ENCODE results near the gene SATB2.

Gene SATB2

DNA sequence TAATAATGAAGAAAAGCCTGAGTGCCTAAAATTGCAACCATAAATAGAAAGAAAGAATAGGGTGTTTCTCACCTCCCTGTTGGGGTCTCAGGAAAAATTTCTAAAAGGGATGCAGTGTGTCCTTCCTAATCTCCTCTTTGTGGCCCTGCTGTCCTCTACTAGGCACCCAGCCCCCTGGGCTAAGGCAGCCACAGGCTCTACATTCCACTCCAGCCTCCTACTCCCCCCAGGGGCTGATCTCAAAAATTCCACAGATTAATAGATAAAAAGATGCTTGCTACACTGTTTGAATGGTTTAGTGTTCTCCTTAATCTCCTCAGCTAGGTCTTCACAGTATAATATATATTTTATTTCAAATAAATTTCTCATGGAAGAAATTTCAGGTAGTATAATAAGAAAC lies 17.6 kb downstream of the SATB2 start:
- no peak for DNase-seq (ENCODE audit: low read depth in 2 of 2)

GRCh38 chr2:199439542-199439941 lies 18.2 kb downstream of the SATB2 start:
- TF ChIP-seq CTCF (IDR thresholded peaks at IDR 0.05; ENCODE audit: low read depth, low read length) = no peak
- no peak overlapping the region for H3K4me3 ChIP-seq (replicated peaks in 1 of 2; ENCODE audit: low read depth in 2 of 2, low read length in 2 of 2)
- DNase-seq (ENCODE audit: low read depth in 2 of 2) = no peak

More for the DNA sequence above, 17.6 kb downstream of the SATB2 start:
- H3K4me3 ChIP-seq (replicated peaks in 1 of 2; ENCODE audit: low read depth in 2 of 2, low read length in 2 of 2) = no peak overlapping the region
- TF ChIP-seq CTCF (IDR thresholded peaks at IDR 0.05; ENCODE audit: low read depth, low read length) = no peak

- no peak overlapping the region for H3K4me3 ChIP-seq (replicated peaks in 1 of 2; ENCODE audit: low read depth in 2 of 2, low read length in 2 of 2)
- no peak for TF ChIP-seq CTCF (IDR thresholded peaks at IDR 0.05; ENCODE audit: low read depth, low read length)
- DNase-seq (ENCODE audit: low read depth in 2 of 2) = no peak
These were observed 18.7 kb downstream of the SATB2 start for GRCh38 chr2:199439066-199439465.

DNA sequence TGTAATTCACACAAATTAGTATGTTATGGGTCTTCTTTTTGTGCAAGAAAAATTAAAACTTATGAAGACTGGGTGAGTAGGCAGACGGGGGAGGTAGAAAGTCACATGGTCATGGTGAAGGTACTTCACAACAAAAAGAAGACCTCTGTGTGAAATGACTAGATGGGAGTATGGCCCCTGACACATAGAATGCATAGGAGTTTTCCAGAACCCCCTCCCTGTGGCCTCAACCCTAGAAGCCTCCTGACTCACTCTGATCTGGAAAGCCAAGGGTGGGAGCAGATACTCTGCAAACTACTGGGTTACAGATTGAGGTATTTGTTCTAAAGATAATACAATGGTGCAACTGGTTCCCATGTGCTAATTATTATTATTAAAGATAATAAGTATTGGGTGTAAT lies 23.2 kb downstream of the SATB2 start:
- no peak overlapping the region for H3K4me3 ChIP-seq (replicated peaks in 1 of 2; ENCODE audit: low read depth in 2 of 2, low read length in 2 of 2)
- no peak for DNase-seq (ENCODE audit: low read depth in 2 of 2)
- TF ChIP-seq CTCF (IDR thresholded peaks at IDR 0.05; ENCODE audit: low read depth, low read length) = no peak

DNA sequence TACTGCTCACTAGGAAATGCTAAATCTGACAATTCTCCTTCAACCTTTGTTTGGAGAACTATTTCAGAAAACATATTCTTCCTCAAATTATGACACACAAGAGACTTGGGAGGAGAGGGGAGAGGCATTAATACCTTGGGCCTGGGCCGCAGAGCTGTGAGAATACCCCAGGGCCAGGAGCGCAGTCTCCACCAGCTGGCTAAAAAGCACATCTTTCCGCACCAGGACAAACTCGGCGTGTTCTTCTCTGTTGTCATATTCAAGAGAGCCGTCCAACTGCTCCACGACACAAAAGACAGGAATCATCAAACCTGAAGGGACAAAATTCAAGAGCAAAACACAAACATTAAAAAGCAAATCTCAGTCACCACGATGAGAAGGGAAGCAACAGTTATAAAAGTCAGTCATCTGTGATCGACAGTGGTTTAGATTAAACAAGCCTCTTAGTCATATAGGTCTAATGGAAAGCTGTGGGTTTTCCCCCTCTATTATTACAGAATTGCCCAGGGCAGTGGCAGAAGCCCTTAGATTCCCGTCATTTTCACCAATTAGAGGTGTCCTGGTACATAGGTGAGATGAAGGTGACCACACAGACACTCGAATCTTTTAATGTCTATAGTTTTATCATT lies 24.4 kb downstream of the SATB2 start:
- no peak for DNase-seq (ENCODE audit: low read depth in 2 of 2)
- no peak for TF ChIP-seq CTCF (IDR thresholded peaks at IDR 0.05; ENCODE audit: low read depth, low read length)
- no peak overlapping the region for H3K4me3 ChIP-seq (replicated peaks in 1 of 2; ENCODE audit: low read depth in 2 of 2, low read length in 2 of 2)

DNA sequence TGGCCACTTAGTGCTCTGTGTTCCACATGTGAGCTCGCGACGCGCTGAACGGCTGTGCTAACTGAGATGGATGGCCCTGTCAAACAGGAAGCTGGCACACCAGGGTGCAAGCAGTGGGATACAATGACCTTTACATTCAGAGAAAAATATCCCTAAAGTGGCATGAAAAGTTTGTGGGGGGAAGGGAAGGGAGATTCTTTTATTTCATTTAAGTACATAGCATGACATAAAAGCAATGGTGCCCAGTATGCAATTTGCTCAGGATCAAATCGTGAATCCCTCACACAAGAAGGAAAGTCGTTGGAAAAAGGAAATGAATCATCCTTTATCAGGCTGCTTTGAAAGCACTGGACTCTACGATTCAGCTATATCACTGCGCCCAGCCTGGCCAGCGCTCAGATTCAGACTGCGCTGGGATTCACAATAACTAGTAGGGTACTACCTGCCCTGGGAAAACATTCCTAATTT lies 26.0 kb downstream of the SATB2 start:
- no peak for TF ChIP-seq CTCF (IDR thresholded peaks at IDR 0.05; ENCODE audit: low read depth, low read length)
- H3K4me3 ChIP-seq (replicated peaks in 1 of 2; ENCODE audit: low read depth in 2 of 2, low read length in 2 of 2) = no peak overlapping the region
- peak; percentile 47 to 59 for DNase-seq (ENCODE audit: low read depth in 2 of 2)

DNA sequence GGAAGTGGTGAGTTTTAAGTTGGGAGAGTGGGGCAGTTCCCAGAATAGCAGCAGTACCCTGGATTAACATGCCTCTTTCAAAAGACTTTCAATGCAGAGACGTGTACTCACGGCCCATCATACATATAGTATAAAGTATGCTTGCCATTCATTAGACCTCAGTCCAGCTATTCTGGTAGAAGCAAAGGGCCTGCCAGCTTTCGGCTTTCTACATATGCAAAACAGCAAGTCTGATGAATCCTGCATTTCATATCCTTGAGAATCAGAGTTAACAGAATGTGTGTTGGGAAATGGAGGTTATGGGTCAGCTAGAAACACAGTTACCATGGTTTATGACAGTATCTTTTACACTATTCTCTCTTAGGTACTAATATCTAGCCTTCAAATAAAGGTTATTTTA lies 27.5 kb downstream of the SATB2 start:
- no peak overlapping the region for H3K4me3 ChIP-seq (replicated peaks in 1 of 2; ENCODE audit: low read depth in 2 of 2, low read length in 2 of 2)
- no peak for TF ChIP-seq CTCF (IDR thresholded peaks at IDR 0.05; ENCODE audit: low read depth, low read length)
- DNase-seq (ENCODE audit: low read depth in 2 of 2) = no peak
